ENCODE measurements around the gene SEPTIN1.
A peak's percentile ranks its signal among the peaks of the same experiment; 100 is the strongest.

SEPTIN1 gene, protein sequence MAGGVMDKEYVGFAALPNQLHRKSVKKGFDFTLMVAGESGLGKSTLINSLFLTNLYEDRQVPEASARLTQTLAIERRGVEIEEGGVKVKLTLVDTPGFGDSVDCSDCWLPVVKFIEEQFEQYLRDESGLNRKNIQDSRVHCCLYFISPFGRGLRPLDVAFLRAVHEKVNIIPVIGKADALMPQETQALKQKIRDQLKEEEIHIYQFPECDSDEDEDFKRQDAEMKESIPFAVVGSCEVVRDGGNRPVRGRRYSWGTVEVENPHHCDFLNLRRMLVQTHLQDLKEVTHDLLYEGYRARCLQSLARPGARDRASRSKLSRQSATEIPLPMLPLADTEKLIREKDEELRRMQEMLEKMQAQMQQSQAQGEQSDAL

DNA sequence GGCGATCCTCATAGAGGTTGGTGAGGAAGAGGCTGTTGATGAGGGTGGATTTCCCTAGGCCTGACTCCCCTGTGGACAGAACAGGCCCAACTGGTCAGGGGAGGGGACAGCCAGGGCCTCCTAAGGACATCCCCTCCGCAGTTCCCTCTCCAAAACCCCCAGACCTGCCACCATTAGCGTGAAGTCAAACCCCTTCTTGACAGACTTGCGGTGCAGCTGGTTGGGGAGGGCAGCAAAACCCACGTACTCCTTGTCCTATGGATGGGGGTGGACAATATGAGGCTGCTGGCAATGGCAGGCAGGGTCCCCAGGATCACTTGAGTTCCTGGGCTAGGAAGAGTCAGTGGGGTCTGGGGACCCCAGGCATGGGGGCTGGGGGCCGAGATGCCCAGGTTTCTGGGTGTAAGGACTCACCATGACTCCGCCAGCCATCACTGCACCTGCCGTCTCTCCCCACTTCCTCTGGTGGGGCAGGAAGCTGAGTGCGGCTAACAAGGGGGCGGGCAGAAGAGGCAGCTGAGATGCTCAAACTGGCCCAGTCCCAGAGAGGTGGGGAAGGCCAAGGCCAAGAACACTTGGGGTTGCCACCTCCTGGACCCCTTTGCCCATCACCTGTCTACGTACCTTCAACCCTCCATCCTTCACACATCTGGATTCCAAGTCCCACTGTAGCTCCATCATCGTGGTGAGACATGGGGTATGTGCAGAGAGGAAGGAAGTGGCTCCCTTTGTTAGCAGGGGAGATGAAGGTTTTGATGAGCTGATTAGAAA, at the start of gene SEPTIN1:
TSS of gene SEPTIN1 (minus strand) at position 451 of the 771 bp plus-strand sequence. CDS start at position 432, 19 bp downstream.
- no peak for TF ChIP-seq ZNF274 (IDR thresholded peaks at IDR 0.05; ENCODE audit: low read depth, low read length)
- H3K4me3 ChIP-seq (ENCODE audit: low read length), result peak within 1 kb of the TSS; percentile 59; the same call in 1 of the 2 replicates

DNA sequence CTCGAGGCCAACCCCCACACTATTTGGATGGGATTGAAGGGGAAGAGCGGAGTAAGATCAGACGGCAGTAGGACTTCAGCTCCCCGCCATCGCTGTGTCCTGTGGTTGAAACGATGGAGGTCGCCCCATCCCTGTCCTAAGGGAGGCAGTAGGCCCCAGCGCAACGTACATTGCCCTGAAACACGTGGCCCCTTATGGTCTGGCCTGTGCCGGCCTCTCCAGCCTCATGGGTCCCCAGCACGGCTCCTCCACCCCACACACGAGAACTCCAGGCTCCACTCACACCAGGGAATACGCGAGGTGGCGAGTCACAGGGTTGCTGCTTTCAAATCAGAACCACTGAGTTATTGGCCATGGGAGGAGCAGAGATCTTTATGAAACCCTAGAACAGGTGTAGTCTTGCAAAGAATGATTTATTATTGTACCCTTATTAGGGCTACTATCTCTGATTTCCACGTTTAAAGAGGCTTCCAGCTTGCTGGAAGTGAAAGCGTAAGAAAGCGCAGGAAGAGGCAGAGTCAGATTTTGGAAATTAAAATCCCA, 48.1 kb upstream of the SEPTIN1 start:
- H3K4me3 ChIP-seq (ENCODE audit: low read length), result no peak overlapping the region

DNA sequence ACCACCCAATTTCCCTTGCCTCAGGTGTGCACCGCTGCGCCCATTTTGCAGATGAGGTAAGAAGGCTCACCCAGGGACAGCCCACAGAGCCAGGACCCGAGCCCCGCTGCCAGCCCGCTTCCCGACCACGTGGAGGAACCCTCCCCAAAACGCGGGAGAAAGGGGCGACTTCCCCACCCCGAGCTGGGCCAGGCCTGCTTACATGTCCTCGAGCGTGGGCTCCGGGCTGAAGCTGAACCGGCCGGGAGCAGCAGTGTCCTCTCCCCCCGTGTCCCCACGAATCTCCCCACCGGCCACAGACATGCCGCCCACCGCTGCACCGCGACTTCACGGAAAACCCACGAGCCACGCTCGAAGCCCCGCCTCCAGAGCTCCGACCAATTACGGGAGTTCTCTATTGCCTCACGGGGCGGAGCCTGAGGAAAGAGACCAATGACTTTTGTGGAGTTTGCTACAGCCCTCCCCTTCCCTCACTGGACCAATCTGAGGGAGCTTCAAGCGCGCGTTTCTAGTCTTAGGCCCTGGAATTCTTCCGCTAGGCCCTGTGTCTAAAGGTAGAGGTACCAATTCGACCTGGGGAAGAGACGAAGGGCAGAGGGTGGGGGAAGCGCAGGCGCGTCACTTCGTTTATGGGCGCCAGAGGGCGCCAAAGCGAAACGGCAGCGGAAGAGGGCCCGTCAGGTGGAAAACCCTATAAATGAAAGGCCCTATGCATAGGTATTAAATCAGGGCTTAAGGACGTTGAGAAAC, 47.5 kb upstream of the SEPTIN1 start, which contains the start of gene DCTPP1:
TSS of gene DCTPP1 (minus strand) at position 353 of the 750 bp plus-strand sequence. CDS start at position 303, 50 bp downstream.
- no peak for TF ChIP-seq ZNF274 (IDR thresholded peaks at IDR 0.05; ENCODE audit: low read depth, low read length)
- peak within 1 kb of the TSS; percentile 86 for H3K4me3 ChIP-seq (ENCODE audit: low read length)

More for the DNA sequence above, 48.1 kb upstream of the SEPTIN1 start:
- TF ChIP-seq ZNF274 (IDR thresholded peaks at IDR 0.05; ENCODE audit: low read depth, low read length), result no peak

DNA sequence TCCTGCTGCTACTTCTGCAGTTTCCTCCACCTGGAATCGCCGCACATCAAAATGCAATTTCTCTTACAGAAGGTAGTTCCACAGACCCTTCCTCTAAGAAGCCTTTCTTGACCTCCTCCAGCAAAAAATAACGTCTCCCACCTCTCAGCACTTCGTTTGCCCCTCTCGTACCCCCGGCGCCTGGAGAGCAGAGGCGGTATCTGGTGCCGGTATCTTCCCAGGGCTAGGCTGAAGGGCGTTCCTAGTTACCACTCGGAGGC, 47.0 kb upstream of the SEPTIN1 start:
- peak overlapping the region; percentile 86 for H3K4me3 ChIP-seq (ENCODE audit: low read length)
- no peak for TF ChIP-seq ZNF274 (IDR thresholded peaks at IDR 0.05; ENCODE audit: low read depth, low read length)

DNA sequence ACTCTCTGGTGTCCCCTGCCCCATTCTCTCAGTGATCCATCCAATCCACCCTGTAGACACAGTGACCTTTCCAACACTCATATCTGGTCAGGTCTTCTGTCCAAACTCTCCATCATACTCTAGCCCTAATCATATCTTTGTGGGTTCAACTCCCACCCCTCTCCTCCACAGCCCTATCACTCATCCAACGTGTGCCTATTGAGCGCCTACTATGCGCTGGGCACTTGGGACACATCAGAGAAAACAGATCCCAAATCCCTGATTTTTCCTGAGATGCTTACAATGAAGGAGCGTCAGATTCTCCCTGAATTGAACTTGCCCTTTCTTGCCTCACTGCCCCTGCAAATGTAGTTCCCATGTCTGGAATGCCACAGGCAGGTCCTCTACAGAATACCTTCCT, 45.7 kb upstream of the SEPTIN1 start:
- no peak overlapping the region for H3K4me3 ChIP-seq (ENCODE audit: low read length)

DNA sequence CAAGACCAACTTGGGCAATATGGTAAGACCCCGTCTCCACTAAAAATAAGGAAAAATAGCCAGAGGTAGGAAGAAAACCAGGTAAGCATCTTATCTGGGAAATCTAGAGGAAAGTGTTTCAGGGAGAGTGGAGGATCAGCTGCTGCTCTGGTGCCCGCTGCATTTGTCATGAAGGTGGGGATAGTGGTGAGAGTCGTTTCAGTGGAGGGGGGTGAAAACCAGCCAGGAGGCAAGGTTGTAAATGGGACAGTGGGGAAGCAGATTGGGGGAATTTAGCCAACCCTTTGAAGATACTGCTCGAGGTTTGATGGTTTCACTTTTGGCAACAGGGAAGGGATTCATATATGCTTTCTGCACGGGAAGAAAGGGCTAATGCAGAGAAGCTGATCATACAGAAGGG, 38.6 kb upstream of the SEPTIN1 start:
- no peak overlapping the region for H3K4me3 ChIP-seq (ENCODE audit: low read length)
- no peak for TF ChIP-seq ZNF274 (IDR thresholded peaks at IDR 0.05; ENCODE audit: low read depth, low read length)

More for the DNA sequence above, 45.7 kb upstream of the SEPTIN1 start:
- no peak for TF ChIP-seq ZNF274 (IDR thresholded peaks at IDR 0.05; ENCODE audit: low read depth, low read length)

DNA sequence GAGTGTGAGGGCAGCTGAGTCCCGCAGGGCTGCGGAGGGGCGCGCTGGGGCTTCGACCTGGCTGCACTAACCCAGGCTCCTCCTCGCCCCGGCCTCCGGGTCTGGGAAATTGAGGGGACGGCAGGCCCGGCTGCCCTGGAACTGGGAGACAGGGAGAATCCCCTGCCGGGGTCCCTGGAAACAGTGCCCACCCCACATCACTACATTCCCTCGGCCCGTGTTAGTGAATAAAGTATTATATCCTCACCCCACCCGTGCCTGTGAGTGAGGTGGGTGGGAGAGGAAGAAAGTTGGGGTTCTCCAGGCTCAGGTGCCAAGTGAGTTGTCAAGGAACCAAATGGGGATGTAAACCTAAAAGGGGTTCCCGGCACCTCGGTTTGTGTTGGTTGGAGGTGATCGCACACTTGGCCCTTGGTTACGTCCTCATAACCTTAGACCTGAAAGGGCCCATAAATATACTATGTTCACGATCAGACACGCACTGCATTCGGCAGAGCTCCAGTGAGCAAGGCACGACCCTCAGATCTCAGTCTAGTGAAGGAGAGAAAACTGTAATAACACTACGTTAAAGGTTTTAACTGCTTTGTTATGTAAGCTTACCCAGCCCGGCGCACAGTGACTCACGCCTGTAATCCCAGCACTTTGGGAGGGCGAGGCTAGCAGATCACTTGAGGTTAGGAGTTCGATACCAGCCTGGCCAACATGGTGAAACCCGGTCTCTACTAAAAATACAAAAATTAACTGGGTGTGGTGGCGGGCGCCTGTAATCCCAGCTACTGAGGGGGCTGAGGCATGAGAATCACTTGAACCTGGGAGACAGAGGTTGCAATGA, 36.2 kb upstream of the SEPTIN1 start:
- TF ChIP-seq ZNF274 (IDR thresholded peaks at IDR 0.05; ENCODE audit: low read depth, low read length), result no peak

DNA sequence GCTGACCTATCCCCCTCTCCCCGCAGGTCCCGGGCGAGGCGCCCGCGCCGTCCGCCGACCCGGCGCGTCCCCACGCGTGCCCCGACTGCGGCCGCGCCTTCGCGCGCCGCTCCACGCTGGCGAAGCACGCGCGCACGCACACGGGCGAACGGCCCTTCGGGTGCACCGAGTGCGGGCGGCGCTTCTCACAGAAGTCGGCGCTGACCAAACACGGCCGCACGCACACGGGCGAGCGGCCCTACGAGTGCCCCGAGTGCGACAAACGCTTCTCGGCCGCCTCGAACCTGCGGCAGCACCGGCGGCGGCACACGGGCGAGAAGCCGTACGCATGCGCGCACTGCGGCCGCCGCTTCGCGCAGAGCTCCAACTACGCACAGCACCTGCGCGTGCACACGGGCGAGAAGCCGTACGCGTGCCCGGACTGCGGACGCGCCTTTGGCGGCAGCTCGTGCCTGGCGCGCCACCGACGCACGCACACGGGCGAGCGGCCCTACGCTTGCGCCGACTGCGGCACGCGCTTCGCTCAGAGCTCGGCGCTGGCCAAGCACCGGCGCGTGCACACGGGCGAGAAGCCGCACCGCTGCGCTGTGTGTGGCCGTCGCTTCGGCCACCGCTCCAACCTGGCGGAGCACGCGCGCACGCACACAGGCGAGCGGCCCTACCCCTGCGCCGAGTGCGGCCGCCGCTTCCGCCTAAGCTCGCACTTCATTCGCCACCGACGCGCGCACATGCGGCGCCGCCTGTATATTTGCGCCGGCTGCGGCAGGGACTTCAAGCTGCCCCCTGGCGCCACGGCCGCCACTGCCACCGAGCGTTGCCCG, 35.4 kb upstream of the SEPTIN1 start:
- no peak for TF ChIP-seq ZNF274 (IDR thresholded peaks at IDR 0.05; ENCODE audit: low read depth, low read length)
- H3K4me3 ChIP-seq (ENCODE audit: low read length), result peak overlapping the region; percentile 61; the same call in 1 of the 2 replicates

More for the DNA sequence above, 36.2 kb upstream of the SEPTIN1 start:
- H3K4me3 ChIP-seq (ENCODE audit: low read length), result peak overlapping the region; percentile 61; the same call in 1 of the 2 replicates

DNA sequence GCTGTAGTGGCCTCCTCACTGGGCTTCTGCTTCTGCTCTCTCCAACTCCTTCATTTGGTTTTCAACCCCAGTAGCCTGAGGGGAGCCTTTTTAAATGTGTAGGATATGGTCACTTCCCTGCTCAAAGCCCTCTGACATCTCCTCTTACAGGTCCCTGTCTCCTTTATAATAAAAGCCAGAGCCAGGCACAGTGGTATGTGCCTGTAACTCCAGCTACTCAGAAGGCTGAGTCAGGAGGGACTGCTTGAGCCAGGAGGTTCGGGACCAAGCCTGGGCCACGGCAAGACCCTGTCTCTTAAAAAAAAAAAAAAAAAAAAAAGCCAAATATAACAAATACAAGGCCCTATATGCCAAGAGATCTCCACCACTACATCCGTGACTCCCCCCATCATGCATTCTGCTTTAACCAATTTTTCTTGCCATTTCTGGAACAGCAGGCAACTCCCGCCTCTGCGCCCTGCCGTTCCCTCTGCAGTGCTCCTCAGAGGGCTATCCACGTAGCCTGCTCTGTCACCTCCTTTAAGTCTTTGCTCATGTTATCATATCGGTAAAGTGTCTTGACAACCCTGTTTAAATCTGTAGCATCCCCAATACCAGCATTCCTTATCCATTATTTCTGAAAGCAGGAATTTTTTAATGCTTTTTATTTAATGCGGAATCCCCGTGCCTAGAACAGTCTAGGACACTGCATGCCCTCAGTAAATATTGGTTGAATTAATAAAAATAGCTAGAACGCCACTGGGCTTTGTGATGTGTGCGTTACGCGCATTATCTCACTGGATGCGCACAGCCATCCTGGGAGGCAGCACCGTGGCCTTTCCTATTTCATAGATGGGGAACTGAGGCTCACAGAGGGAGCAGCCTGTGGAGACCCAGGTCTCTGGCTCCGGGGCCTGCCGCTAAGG, 34.5 kb upstream of the SEPTIN1 start:
- TF ChIP-seq ZNF274 (IDR thresholded peaks at IDR 0.05; ENCODE audit: low read depth, low read length), result no peak
- peak overlapping the region; percentile 61; the same call in 1 of the 2 replicates for H3K4me3 ChIP-seq (ENCODE audit: low read length)

DNA sequence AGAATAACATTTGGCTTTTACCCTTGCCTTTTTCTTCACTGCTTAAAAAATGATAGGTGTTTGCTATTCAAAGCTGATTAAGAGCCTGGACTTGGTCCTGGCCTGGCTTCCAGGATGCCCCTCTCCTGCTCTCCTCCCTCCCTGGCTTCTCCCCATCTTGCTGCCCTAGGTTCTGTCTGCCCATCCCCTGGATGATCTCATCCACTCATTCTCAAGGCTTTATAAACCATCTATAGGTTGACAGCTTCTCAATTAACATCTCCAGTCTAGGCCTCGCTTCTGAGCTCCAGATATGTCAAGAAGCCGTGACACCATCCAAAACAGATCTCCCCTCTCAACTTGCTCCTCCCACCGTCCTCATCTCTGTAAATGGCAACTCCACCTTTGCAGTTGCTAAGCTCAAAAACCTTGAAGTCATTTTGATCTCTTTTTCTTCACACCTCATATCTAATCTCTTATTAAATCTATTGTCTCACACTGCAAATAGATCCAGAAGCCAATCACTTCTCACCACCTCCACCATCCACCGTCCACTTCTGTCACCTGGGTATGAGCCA, 33.8 kb upstream of the SEPTIN1 start:
- no peak for TF ChIP-seq ZNF274 (IDR thresholded peaks at IDR 0.05; ENCODE audit: low read depth, low read length)
- H3K4me3 ChIP-seq (ENCODE audit: low read length), result no peak overlapping the region

DNA sequence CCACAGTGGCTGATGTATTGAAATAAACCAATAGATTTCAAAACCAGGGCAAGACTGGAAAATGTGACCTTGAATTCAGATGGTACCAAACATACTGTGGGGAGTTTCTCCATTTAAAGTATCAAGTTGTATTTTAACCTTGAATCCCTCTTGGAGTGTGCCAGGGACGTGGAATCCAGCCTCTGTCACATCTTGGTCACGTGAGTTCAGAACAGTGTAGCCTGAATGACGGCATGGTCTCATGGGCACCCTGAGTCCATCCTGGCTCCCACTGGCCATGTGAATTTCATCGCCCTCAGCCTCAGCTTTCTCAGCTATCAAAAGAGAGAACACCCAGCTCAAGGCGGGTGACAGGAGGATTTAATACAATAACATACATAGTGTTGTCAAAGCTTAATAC, 31.8 kb upstream of the SEPTIN1 start:
- TF ChIP-seq ZNF274 (IDR thresholded peaks at IDR 0.05; ENCODE audit: low read depth, low read length), result no peak
- no peak overlapping the region for H3K4me3 ChIP-seq (ENCODE audit: low read length)

Data from GM08714 (cell line).